ENCODE results near the gene VARS1. TPM values are rescaled to one million over a fixed set of nuclear protein-coding genes. Genes with fewer than 3 reads are reported as not detected.
A peak's percentile ranks its signal among the peaks of the same experiment; 100 is the strongest.

Gene VARS1
- total and polyA plus RNA-seq, 2 of the 8 experiments (the other 6 are each of a cell fraction or from before 2014, with no cell fraction given): 53.5 to 162 TPM

- TF ChIP-seq CHD7 (IDR thresholded peaks at IDR 0.05; ENCODE audit: insufficient replicate concordance, low read length) (no peak), CHD2 (IDR thresholded peaks at IDR 0.05; ENCODE audit: low read length) (no peak), ASH2L (IDR thresholded peaks at IDR 0.05; ENCODE audit: low read length) (peak; percentile 100), RAD21 (IDR thresholded peaks at IDR 0.05 in 1 of 2, conservative IDR thresholded peaks at IDR 0.05 in 1 of 2; ENCODE audit: low read depth in 2 of 2, low read length in 2 of 2) (0 out of 4 replicates have a peak, but pooled peaks have one; percentile 1 to 8), CHD1 (IDR thresholded peaks at IDR 0.05; ENCODE audit: low read depth, low read length) (no peak), USF2 (IDR thresholded peaks at IDR 0.05; ENCODE audit: low read length) (no peak), SIX5 (IDR thresholded peaks at IDR 0.05; ENCODE audit: low read depth, low read length) (no peak), RNF2 (IDR thresholded peaks at IDR 0.05; ENCODE audit: borderline replicate concordance, low read depth, low read length, missing control alignments, poor library complexity, severe bottlenecking) (no peak)
These were observed 11.1 kb upstream of the VARS1 start, which contains the start of gene LSM2 (continued) for GRCh38 chr6:31806470-31807272.
